ENCODE results near the gene CAMTA1.

Gene CAMTA1

DNA sequence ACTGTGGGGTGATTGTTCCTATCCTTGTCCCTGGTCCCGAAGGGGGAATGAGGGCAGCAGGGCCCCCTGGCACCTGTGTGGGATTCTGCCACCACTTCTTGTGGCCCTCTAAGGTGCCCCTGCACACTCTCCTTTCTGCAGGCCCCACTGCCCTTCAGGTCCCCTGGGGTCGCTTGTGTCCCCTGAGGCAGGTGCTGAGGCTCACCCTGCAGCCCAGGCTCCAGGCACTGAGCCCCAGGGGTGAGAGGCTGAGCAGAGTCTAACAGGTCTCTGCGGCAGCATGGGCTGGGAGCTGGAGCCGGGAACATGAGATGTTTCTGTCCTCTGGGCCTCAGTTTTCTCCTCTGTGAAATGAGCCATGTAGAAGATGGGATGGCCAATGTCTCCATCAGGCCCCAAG lies 774.9 kb downstream of the CAMTA1 start:
- DNase-seq (ENCODE audit: low read depth, low spot score), result no peak
- H3K27ac ChIP-seq, result no peak overlapping the region

DNA sequence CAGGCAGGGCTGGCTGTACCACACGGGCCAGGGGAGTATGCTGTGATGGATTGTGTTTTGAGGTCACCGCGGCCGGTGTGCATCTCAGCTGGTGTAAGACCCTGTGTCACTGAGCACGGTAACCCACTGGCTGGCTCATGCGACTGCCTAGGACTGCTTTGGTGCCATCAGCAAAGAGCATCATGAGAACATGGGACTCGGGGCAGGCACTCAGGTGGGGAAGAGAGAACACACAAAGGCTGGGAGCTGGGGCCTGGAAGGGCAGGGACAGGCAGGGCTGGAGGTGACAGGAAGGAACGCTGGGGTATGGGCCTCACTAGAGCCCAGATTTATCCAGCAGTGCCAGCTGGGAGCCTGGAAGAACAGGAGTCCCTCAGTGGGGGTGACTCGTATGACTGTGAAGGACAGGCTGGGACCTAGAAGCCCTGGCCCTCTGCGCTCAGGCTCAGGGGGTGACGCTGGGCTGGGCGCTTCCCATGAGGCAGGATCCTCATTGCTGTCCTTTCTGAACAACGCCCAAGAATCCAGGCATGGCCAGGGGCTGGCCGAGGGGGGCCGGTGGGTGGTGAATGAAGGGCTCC lies 775.4 kb downstream of the CAMTA1 start:
- H3K27ac ChIP-seq, result no peak overlapping the region
- no peak for DNase-seq (ENCODE audit: low read depth, low spot score)

DNA sequence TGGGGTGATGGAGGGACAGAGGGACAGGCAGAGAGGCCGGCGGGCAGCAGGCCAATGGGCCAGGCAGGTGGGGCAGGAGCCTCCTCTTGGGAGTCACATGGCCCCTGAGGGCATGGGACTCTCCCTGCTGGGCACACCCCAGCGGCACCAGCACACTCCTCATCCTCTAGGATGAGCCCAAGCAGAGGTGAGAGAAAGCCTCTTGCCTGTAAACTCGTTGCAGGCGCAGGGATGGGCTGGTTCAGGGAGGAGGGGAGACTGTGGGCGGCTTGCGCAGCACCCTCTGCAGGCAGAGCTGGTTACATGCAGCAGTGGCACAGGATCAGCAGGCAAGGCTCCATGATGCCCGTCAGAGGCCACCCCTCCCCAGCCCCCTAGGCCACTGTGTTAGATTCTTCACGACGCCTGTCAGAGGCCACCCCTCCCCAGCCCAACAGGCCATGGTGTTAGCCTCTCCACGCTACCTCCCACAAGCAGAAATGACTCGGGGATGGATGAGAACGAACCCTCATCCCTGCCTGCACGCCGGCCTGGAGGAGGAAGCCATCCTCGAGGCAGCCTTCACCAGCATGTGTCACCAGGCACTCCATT lies 776.2 kb downstream of the CAMTA1 start:
- no peak for DNase-seq (ENCODE audit: low read depth, low spot score)
- no peak overlapping the region for H3K27ac ChIP-seq

DNA sequence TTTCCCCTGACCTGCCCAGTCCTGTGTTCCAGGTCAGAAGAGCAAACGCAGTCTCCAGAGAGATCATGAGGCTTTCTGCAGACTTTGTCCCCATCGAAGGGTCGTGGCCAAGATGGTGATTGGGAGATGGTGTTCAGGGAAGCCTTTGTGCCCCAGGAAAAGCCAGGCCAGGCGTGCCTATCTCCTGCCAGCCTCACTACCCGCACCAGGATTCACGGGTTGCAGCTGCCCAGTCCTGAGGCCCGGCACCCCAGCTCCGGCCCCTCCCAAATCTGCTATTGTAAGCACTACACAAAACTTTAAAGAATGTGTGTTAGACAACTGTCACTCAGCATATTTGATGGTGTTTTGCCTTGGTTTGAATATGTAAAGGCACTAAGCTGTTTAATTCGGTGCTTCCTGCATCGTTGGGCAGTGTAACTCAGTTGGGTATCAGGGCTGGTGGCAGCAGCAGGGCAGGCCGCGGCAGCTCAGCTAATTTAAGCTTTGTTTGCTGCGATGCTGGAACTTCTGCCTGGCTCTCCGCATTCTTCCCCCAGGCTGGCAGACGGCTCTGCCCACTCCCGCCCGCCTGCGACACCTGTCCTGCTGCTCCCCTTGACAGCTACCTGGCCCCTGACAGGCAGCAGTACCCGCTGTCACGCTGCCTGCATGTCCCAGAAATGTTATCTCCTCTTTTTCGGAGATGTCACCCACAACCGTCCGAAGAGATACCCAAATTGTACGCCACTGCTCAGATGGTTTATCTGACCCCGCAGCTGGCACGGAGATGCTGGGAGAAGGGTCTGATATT lies 776.9 kb downstream of the CAMTA1 start:
- no peak for DNase-seq (ENCODE audit: low read depth, low spot score)
- H3K27ac ChIP-seq, result no peak overlapping the region

DNA sequence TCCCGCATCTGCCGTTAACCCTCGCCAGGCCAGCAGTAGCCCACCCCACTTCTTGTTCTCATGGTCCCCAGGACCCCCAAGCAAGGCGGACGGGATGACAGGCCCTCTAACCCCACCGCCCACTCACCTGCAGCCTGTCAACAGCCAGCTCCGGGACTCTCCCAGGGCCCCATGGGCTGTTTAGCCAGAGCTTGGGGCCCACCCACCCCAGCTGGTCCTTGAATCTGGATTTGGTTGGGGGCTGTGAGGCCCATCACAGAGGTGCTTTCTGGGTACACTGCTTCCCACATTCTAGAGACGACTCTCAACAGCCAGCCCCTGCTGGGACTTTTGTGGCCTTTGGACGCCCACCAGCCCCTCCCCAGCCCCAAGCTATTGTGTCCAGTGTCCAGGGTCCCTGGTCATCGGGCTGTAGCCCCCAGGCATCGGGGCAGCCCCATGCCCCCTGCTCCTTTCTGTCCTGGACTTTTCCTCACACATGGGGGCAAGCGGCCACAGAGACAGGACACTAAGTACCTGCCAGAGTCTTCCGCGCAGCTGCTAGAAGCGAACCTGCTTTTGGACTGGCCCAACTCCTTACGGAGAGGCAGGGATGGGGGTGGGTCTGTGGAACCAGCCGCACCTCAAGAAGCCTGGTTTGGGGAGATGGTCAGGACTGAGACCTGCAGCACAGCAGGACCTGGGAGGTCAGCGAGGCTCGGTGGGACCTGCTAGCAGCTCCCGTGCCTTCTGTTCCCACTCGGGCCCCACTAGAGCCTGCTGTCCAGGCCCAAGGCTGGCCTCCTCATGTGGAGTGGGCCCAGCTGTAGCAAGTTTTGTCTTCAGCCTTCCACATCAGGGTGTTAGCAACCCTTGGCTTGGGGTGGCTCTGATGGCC lies 777.7 kb downstream of the CAMTA1 start:
- H3K27ac ChIP-seq, result no peak overlapping the region
- DNase-seq (ENCODE audit: low read depth, low spot score), result no peak

DNA sequence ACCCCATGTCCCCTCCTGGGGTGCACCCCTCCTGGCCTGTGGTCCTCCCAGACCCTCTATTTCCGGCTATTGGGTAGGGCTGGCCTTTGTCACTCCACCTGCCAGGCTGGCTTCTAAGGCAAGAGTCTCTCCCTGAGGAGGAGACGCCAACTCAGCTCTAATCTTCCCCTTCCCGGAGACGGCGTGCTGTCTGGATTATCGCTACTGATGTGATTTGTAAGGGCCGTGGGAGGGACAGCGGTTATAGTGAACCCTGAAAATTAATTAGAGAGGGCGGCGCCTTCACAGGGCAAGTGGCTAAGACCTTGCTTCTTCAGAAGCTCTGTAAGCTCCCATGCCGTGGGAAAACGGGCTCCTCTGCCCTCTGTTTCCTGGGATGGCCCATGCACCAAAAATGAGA lies 778.9 kb downstream of the CAMTA1 start:
- DNase-seq (ENCODE audit: low read depth, low spot score), result no peak
- H3K27ac ChIP-seq, result no peak overlapping the region

DNA sequence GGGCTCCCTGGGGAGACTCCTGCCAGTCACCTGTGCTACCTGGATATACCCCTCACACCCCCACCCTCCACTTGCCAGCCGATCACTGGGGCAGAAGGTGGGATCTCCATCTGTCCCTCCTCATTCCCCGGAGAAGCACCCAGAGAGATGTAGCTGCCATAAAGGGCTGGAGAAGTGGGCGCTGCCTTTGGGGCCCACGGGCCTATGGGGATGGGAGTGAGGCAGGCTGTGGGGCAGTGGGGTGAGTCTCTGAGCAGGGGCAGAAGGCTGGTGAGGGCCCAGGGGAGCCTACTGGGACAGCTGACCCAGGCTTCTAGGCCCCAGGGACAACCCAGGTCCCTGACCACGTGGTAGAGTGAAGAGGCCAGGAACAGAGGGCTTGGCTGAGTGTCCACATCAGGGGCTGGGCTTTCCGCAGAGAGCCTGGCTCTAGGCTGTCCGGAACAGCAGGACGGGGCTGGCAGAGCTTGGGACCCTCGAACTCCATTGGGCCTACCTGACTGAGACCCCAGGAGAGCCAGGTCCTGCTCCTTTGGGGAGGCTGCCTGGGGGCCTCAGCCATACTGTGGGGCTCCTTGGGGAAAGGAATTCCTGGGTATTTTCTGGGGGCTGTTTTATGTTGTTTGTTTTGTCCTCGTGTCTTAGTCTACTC lies 780.0 kb downstream of the CAMTA1 start:
- no peak for DNase-seq (ENCODE audit: low read depth, low spot score)
- H3K27ac ChIP-seq, result no peak overlapping the region

DNA sequence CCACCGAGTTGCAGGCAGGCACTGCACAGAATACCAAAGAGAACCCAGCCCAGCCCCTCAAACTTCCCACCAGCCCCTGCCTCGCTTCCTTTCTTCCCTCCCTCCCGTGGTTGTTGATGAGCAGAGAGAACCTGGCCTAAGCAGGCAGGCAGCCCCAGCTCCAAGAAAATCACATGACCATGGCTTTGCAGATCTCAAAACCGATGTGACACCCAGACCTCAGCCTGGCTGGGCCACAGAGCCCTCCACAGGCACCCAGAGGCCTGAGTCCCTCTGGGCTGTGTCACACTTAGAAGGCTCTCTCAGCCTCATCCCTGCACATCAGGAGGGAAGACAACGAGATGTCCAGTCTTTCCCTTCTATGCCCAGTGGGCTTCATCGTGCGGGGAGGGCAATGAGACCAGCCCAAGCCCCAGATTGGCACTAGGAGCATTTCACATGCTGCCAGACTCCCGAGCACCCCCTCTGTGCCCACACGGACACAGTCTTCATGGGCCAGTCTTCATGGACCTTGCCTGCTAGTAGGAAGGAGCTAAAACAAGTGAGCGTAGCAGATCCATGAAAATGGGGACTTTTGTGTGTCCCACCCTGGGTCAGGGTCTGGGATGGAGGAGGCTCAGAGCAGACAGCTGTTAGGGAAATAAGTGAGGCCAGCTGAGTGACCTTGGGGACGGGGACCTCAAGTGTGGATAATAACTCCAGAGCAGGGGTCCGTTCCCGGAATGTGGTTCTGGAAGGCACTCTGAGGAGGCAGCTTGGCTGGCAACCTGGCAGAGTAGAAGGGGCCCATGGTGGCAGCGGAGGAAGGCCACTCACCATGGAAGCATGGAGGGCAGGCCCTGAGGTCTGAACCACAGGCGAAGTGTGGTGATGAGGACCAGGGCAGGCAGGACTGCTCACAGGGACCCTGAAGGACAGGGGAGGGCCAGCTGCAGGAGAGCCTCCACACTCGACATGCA lies 781.4 kb downstream of the CAMTA1 start:
- no peak for DNase-seq (ENCODE audit: low read depth, low spot score)

DNA sequence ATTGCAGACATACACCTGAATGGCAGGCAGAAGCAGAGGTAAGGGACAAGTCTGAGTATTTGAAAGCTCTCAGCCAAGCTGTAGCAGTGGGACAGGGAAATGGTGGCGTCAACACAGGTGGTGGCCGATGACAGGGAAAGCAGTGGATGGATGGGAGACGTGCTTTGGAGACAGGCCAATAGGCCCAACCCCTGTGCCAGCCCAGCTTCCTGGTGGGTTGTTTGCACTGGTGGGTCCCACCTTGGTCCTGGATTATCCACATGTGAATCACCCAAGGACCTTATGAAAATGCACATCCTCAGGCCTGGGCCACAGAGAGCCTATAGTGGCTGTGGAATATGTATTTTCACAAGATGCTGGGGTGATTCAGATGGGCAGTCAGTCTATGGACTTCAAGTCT lies 782.1 kb downstream of the CAMTA1 start:
- H3K27ac ChIP-seq, result no peak overlapping the region
- no peak for DNase-seq (ENCODE audit: low read depth, low spot score)

More for the DNA sequence above, 781.4 kb downstream of the CAMTA1 start:
- H3K27ac ChIP-seq, result no peak overlapping the region

DNA sequence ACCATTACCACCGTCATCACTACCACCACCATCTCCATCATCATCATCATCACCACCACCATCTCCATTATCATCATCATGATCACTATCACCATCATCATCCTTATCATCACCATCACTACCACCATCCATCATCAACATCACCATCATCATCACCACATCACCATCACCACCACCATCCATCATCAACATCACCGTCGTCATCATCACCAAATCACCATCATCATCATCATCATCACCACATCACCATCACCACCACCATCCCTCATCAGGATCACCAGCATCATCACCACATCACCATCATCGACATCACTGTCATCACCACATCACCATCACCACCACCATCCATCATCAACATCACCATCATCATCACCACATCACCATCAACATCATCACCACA lies 782.8 kb downstream of the CAMTA1 start:
- H3K27ac ChIP-seq, result no peak overlapping the region
- DNase-seq (ENCODE audit: low read depth, low spot score), result no peak

DNA sequence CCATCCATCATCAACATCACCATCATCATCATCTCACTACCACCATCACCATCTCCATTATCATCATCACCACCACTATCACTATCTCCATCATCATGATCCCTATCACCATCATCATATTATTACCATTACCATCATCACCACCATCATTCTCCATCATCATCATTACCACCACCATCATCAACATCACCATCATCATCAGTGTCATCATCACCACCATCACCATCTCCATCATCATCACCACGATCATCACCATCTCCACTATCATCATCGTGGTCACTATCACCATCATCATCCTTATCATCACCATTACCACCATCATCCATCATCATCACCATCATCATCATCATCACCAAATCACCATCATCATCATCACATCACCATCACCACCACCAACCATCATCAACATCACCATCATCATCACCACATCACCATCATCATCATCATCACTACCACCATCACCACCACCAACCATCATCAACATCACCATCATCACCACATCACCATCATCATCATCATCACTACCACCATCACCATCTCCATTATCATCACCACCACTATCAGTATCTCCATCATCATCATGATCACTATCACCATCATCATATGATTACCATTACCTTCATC lies 783.8 kb downstream of the CAMTA1 start:
- H3K27ac ChIP-seq, result no peak overlapping the region
- no peak for DNase-seq (ENCODE audit: low read depth, low spot score)

DNA sequence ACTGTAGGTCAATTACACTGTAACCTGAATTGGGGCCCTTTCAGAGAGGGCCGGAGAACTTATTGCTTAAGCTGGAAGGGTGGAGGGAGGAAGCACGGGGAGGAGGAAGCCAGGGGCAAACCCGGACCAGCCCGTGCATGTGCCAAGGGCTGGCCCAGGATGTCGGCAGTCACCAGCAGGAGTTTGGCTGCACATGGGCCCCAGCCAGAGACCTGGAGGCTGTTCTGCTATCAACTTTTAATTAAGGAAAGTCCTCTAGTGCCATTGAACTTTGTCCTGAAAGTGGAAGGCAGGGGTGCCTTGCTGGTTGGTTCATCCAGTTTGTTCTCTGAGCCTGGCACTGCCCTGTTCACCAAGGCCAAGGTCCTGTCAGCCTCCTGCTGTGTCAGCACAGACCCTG lies 785.1 kb downstream of the CAMTA1 start:
- H3K27ac ChIP-seq, result no peak overlapping the region
- DNase-seq (ENCODE audit: low read depth, low spot score), result peak; percentile 2

DNA sequence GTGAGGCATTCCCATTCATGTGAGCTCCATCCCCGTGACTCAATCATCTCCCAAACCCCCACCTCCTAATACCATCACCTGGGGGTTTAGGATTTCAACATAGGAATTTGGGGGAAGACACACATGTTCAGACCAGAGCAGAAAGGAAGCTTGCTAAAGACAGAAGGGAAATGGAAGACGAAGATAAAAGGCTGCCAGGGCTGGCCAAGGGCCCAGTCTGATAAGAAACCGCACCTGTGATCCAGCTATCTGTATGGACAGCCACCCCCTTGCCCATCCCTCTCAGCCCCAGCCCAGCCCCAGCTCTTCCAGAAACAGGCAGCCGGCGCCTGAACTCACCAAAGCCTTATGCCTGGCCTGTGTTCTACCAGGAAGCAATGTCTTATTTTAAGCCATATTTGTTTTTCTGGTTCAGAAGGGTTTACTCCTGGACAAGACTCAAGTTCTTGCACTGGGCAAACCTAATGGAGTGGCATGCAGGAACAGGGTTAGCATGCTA lies 787.4 kb downstream of the CAMTA1 start:
- H3K27ac ChIP-seq, result no peak overlapping the region
- peak; percentile 3 for DNase-seq (ENCODE audit: low read depth, low spot score)

DNA sequence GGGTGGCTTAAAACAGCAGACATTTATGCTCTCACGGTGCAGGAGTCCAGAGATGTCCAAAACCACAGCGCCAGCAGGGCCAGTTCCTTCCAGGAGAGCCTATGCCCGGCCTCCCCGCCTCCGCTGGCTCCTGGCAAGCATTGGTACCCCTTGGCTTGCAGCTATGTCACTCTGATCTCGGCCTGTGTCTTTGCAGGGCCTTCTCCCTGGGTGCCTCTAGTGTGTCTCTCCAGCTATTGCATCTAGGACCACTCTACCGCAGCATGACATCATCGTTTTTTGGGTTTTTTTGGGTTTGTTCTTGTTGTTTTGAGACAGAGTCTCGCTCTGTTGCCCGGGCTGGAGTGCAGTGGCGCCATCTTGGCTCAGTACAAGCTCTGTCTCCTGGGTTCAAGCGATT lies 788.2 kb downstream of the CAMTA1 start:
- no peak overlapping the region for H3K27ac ChIP-seq

DNA sequence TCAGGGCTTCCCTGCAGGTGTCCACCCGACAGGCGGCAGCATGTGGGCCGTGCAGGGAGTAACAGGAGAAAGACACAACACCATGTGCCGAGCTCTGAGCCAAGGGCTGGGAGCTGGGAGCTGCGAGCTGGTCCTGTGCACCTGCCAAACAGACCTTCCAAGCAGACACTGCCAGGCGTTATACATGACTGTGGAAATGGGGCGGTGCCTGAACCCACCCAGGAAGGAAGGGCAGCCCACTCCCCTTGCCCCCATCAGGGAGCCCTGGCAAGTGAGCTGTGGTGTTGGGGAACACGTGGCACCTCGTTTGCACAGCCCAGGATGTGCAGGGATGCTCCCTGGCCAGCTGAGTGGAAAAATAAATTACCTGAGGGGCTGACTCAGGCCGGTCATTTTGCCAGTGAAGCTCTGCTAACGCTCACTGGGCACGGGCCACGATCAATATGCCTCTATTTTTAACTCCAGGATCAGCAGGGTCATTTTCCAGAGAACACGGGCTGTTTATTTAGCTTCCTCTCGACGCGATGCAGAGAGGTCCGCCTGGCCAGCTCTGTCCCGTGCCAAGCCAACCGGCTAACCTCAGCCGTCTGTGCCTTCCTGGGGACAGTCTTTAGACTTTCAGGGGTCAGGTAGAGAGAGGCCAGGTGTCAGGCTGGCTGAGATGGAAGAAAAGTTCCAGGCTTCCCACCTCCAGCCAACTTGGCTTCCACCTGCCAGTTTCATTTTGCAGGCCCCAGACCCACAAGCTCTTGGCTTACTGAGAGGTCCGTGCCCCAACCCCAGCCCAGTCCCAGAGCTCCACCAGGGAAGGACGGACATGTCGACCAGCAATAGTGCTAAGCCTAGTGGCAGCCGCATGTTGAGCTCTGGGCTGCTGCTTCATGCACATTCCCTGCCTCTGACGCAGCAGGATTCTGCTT lies 789.1 kb downstream of the CAMTA1 start:
- no peak overlapping the region for H3K27ac ChIP-seq
- no peak for DNase-seq (ENCODE audit: low read depth, low spot score)

More for the DNA sequence above, 788.2 kb downstream of the CAMTA1 start:
- no peak for DNase-seq (ENCODE audit: low read depth, low spot score)

DNA sequence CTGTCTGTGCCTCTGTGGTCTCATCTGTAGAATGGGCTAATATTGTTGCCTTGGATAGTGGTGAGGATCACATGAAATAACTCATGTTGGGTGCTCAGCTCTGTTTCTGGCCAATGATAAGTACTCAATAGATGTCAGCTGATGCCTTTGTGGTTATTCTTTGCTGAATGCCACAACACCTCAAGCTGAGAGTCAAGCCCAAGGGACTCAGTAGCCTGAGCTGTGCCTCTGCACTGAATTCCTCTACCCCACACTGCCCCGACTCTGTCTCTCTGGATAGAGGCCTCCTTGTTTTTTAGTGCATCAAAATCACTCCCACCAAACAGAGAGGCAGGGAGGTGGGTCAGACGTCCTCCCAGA lies 789.8 kb downstream of the CAMTA1 start:
- DNase-seq (ENCODE audit: low read depth, low spot score), result no peak

DNA sequence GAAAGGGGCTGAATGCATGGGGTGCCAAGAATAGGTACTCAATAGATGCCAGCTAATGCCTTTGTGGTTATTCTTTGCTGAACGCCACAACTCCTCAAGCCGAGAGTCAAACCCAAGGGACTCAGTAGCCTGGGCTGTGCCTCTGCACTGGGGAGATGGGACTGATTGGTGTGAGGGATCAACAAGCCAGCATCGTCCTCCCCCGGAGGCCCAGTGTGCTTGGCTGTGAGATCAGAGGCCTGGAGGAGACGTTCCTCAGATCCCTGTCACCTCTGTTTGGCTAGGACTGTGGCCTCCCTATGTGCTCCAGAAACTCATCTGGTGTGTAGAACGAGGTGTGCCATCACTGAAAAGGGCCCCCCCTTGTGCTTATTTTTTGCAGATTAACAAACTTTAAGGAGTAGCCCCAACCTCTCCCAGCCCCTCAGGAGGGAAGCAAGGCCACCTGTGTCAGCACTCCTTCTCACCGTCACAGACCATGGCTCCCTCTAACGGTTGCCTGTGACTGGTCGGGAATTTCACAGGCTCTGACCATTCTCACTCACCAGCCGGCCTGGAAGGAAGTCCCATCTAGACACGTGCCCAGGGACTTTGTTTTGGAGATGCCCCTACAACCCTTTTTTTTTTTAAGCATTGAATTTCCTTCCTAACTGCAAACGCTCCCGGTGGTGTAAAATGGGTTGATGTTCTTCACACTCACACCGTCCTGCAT lies 791.8 kb downstream of the CAMTA1 start:
- no peak for DNase-seq (ENCODE audit: low read depth, low spot score)
- H3K27ac ChIP-seq, result no peak overlapping the region

More for the DNA sequence above, 789.8 kb downstream of the CAMTA1 start:
- no peak overlapping the region for H3K27ac ChIP-seq
